HG03064 (cell line): ENCODE results near the gene OSBPL10.

ENCODE experiments used
- ATAC-seq: cut with Tn5 transposase; IDR thresholded peaks from one replicate; pipeline ENCODE4 v1.9.1; 2021; ENCODE audit warnings: low read depth; ENCODE audit not compliant: unreplicated experiment

Gene OSBPL10

GRCh38 chr3:31724116-31724515, 256.9 kb downstream of the OSBPL10 start:
- ATAC-seq, result no peak

DNA sequence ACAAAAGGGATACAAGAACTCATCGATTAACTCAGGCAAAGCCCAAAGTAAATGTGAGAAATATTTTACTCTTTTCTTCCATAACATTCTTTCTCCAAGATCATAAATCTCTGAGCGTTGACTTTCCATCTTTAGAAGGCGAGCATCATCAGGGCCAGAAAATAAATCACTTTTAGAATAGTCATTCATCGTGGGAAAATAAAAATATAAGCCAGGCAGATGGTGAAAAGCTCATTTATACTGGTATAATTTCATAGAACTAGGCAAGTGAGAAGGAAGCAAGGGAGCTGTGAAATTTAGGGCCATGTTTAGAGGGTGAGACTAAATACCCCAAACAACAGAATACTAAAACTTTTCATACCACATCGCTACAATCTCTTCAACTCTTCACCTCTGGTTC, 257.4 kb downstream of the OSBPL10 start:
- no peak for ATAC-seq

GRCh38 chr3:31721676-31722075, 259.4 kb downstream of the OSBPL10 start:
- no peak for ATAC-seq

DNA sequence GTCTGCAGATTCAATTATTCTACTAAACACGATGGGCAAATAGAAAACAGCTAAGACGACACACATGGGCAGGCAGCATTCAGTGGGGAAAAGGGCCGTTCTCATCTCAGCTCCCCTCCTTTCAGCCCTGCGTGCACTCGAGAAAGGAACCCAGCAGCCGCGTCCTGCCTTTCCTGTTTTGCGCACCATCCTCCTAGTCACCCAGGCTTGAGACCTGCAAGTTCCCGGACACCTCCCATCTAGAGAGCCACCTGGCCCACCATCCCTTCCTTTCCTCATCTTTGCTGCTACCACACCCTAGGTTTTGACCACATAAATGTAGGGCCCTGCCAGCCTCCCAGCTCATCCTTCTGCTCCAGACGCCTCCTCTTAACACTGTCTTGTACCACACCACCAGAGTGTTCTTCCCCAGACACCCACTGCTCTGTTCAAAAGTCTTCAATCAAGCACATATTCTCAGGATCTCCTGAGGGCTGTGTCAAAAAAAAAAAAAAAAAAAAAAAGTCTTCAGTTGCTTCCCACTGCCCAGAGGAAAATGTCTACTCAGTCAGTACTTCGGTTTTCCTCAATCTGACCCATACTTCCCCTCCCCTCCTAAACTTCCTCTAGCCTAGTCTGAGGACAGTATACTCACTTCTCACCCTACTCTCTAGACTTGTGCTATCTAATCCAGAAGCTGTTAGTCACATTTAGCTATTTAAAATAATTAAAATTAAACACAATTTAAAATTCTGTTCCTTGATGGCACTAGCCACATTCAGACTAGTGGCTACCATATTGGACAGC, 266.4 kb downstream of the OSBPL10 start:
- no peak for ATAC-seq

DNA sequence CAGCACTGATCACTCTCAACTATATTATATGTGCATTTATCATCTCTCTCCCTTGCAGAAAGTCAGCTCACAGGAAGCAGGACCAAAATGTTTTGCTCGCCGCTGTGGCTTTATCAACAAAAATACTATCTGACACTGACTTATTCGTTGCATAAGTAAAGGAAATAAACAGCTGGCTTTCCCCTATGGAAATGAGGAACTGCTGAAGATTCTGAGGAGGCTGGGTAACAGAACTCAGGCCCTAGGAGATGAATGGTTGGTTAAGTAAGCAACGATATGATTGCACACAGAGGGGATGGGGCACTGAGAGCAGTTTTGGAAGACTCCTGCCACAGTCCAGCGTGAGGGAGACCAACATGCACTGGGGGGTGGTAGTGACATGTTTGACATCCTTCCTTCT, 267.2 kb downstream of the OSBPL10 start:
- no peak for ATAC-seq

DNA sequence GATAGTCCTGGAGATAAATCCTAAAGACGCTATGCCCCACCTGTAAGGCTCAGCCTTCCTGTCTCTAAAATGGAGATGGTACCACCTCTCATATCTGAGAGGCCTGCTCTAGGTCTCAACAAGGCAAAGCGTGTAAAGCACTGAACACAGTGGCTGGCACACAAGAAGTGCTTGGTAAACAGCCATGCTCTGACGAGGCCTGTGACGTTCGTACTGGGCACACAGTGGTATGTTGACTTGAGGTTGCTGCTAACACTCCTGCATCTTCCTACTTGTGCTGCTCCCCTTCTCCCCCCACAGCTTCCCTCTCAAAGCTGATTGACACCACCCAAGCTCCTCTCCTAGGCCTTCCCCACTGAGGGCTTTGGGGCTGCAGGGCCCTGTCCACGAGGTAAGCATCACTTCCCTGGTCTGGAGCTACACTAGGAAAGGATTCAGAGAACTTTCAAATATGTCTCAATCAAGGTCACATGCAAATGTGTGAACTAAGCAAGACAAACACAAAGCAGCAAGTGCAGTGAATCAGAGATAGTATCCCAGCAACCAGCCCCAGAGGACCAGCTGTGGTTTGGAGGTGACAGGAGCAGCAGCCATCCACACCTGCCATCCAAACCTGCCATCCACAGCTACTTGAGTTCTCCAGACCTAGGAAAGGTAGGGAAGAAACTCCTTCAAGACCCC, 270.8 kb downstream of the OSBPL10 start:
- no peak for ATAC-seq

- no peak for ATAC-seq
Observed at GRCh38 chr3:31709526-31709925, 271.5 kb downstream of the OSBPL10 start.

DNA sequence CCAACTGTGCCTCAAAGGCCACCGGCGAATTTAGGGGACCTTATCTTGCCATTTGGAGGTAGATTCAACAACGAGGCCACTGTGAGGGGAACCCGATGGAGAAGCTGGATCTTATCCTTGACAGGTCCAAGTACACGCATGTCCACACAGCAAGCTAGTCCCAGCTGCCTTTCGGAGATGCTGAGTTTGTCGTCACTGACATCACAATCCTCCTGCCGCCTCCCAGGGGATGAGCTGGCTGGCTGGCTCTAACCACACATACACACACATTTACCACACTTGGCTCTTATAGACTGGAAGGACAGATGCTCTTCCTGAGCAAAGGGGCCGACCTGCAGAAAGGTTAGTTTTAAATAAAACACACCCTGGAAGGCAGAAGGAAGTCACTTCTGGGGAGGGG, 272.1 kb downstream of the OSBPL10 start:
- no peak for ATAC-seq

GRCh38 chr3:31707286-31707685, 273.8 kb downstream of the OSBPL10 start:
- no peak for ATAC-seq

GRCh38 chr3:31705736-31706135, 275.3 kb downstream of the OSBPL10 start:
- no peak for ATAC-seq

GRCh38 chr3:31704591-31705179, 276.4 kb downstream of the OSBPL10 start:
- no peak for ATAC-seq

GRCh38 chr3:31704156-31704555, 276.9 kb downstream of the OSBPL10 start:
- no peak for ATAC-seq

GRCh38 chr3:31701286-31701685, 279.8 kb downstream of the OSBPL10 start:
- ATAC-seq, result no peak

- ATAC-seq, result no peak
Observed at GRCh38 chr3:31699309-31699953, 281.6 kb downstream of the OSBPL10 start.

DNA sequence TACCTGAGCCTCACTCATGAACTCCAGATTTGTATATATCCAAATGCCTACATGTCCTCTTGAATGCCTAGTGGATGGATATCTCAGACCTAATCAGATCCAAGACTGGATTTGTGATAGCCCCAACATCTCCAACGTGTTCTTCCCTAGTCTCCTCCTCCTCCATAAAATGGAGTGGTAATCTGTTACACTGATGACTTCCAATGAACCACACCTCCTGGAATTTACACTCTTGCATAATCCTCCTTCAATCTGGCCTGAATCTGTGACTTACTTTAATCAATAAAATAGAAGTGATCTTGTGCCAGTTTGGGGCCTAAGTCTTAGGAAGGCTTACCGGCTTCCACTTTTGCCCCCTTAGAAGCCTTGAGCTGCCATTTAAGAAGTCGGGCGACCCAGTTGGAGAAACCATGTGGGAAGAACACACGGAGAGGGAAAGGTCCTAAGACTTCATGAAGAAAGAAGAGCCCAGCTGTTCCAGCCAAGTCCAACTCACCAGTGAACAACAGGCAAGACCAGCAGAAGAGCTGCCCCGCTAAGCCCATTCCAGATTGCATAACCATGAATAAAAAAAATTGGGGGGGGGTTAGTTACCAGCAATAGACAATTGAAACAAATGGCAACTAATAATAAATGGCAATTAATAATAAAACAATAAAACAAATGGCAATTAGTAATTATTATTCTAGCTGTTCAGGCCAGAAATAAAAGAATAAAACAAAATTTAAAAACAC, 284.1 kb downstream of the OSBPL10 start:
- ATAC-seq, result no peak

- ATAC-seq, result no peak
Observed at GRCh38 chr3:31696009-31696297, 285.1 kb downstream of the OSBPL10 start.

DNA sequence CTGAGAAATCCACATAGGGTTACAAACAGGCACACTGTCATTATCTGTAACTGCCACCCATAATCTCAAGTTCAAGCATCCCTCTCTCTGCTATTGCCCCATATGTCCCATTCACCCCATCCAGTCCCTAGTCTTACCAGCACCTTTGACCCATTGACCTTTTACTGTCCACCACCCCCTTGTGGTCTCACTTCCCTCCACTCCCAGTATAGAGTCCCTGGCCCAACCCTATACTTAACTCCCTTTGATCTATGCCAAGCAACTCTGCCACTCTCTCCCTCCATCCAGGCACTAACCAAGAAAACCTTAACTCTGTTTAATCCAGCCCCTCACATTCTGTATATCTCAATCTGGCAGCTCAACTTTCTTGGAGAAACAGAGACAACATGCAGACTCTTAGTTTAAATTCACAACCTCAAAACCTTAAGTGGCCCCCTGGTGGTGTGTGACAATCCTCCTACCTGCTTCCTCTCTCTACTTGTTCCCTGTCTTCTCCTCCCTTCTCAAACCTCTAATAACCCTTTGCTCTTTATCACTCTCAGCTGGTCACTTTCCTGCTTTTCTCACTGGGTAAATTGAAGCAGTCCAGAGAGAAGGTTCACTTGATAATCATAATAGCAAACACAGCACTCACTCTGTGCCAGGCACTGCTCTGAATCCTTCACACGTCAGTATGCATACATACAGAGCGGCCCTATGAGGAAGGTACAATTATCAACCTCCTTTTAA, 285.6 kb downstream of the OSBPL10 start:
- ATAC-seq, result no peak

DNA sequence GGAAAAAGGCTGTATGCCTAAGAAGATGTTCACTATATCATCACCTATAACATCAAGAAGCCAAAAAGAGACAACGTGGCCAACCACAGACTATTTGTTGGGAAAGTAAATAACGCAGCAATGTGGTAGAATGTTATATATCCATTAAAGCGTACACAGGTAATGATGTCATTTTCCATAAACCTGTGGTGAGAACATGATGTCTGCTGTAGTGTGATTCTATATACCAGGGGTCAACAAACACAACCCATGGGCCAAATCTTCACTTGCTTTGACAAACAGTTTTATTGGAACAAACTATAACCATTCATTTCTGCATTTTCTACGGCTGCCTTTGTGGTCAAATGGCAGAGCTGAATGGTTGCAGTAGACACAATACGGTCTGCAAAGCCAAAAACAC, 287.7 kb downstream of the OSBPL10 start:
- ATAC-seq, result no peak

GRCh38 chr3:31692751-31693150, 288.3 kb downstream of the OSBPL10 start:
- ATAC-seq, result no peak

DNA sequence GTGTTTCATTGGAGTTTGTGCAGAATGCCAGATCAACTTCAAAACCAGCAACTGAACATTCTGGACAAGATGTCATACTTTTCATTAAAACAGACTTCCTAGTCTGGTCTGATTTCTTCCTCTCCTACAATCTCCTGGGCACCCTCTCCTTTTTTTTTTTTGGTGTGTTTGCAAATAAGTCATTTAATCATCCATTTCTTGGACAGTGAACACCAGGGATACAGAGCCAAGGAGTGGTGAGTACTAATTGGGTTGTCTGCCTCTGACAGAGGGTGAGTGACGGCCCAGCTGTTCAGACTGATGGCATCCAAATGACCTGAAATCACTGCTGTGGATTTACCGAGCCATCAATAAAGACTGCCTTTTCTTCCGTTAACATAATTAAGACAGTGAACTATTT, 290.3 kb downstream of the OSBPL10 start:
- ATAC-seq, result no peak
